Memory B cell (primary cell): ENCODE results near the gene RAB7B.

Source experiments
- ATAC-seq: fragments of 150-1000 bp; cut with Tn5 transposase; 2 replicates; pipeline ENCODE4 v1.10.0; 2021; ENCODE audit warnings: low read depth, mild to moderate bottlenecking, moderate library complexity
- DNase-seq, 2 donors: peaks; one replicate each; pipeline ENCODE4 v3.0.0; 2022; ENCODE audit warnings: low spot score in 2 of 2
- H3K27ac Mint-ChIP-seq: one replicate; pipeline ENCODE4 v1.8.0; 2022; ENCODE audit warnings: mild to moderate bottlenecking, moderate library complexity, mixed read lengths
- H3K27me3 Mint-ChIP-seq: one replicate; pipeline ENCODE4 v1.8.0; 2022; ENCODE audit warnings: mixed read lengths
- H3K36me3 Mint-ChIP-seq: one replicate; pipeline ENCODE4 v1.8.0; 2022; ENCODE audit warnings: mild to moderate bottlenecking, mixed read lengths
- H3K4me1 Mint-ChIP-seq: one replicate; pipeline ENCODE4 v1.8.0; 2022; ENCODE audit warnings: mixed read lengths
- H3K4me3 Mint-ChIP-seq: one replicate; pipeline ENCODE4 v1.8.0; 2022; ENCODE audit warnings: mild to moderate bottlenecking, moderate library complexity, mixed read lengths
- H3K9me3 Mint-ChIP-seq: one replicate; pipeline ENCODE4 v1.8.0; 2022; ENCODE audit warnings: mixed read lengths

Gene RAB7B

DNA sequence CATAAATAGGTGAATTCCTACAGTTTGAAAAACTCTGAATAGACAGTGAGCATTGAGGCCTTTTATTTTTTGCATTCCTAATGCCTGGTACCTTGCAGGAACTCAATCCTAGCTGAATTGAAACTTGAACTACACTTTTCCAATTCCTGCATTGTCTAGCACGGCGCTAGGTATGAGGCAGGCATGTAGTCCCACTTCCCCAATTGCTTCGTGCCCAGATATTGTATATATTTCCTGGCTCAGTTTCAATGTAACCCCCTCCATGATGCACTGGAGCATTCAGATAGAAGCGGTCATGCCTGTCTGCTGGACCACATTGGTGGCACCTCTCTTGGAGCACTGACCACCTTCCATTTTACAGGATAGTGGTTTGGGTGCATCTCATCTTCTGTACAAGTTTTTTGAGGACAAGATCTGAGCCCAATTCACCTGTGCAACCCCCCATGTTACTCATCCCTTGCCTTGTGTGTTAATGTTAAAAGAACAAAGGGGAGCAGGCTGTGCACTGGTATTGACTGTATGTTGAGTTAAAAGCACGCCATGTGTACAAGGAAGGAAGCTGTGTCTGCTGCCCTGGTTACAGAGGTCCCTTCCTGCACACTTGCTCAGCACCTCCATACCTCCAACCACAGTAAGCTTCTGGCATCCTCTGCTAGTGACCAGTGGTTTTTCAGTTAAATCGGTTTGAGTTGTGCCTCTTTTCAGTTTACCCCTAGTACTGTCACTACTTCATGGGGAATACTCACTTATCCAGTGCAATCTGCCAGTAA is 10.0 kb upstream of the RAB7B start:
- H3K27me3 Mint-ChIP-seq: no peaks in the 10 kb centered on the region
- DNase-seq: no peak
- peak overlapping the region; percentile 69 for H3K4me3 Mint-ChIP-seq
- peaks cover 23% of the 10 kb centered on the region for H3K4me1 Mint-ChIP-seq
- ATAC-seq: no peak
- H3K36me3 Mint-ChIP-seq: no peaks in the 10 kb centered on the region
- H3K9me3 Mint-ChIP-seq: no peaks in the 10 kb centered on the region
- peak overlapping the region; percentile 93 for H3K27ac Mint-ChIP-seq

DNA sequence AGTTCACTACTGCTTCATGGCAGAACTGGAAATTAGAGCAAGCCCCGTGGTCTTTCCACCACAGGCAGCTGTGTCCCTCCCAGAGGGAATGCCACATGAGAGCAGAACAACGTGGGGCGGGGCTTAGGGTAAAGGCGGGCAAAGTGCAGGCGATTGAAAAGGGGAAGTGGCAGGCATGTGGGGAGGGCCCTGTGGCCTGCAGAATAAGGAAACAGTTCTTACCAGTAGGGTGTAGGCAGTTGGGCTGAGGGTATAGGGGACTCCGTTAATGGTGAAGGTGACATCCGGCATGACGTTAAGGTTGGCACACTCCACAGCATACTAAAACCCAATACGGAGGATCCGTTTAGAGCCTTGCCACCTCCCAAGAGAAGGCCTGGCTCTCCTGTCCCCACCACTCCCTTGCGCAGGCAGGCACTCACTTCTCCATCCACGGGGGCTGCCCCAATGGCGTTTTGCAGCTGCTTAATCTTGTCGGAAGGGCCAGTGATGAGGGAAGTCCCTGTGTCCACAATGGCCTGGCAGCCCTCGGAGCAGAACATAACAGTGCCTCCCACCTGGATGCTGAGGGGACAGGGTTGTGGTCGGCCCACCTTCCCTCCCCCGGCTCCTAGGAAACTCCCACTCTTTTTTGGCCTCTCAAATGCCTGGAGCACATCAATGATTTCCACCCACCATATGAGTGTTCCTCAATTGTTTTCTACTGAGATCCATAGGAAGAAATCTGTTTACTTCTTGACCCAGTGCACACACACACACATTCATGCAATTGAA is 9.1 kb upstream of the RAB7B start:
- DNase-seq (peak; percentile 71 to 84), ATAC-seq (peak; percentile 99)
- peaks cover 23% of the 10 kb centered on the region for H3K4me1 Mint-ChIP-seq
- H3K27ac Mint-ChIP-seq: peak overlapping the region; percentile 93
- H3K4me3 Mint-ChIP-seq: peak overlapping the region; percentile 69
- H3K9me3 Mint-ChIP-seq: no peaks in the 10 kb centered on the region
- H3K27me3 Mint-ChIP-seq: no peaks in the 10 kb centered on the region
- no peaks in the 10 kb centered on the region for H3K36me3 Mint-ChIP-seq

DNA sequence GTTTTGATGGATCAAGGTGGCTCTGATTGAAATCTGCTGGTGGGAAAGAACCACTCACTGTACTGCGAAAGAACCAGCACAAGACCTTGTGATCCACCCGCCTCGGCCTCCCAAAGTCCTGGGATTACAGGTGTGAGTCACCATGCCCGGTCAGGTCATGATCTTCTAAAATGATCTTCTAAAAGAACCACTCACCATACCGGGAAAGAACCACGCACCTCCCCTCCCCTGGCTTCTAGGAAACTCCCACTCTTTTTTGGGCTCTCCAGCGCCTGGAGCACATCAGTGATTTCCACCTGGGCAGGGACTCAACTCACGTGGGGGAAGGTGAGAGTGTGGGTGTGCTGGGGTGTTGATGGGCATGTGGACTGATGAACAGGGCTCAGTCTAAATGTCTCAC is 7.9 kb upstream of the RAB7B start:
- Mint-ChIP-seq H3K9me3 (no peaks in the 10 kb centered on the region), H3K4me3 (no peak overlapping the region), H3K27me3 (no peaks in the 10 kb centered on the region), H3K4me1 (peaks cover 23% of the 10 kb centered on the region), H3K27ac (no peak overlapping the region), H3K36me3 (no peaks in the 10 kb centered on the region)
- no peak for ATAC-seq
- DNase-seq: no peak

DNA sequence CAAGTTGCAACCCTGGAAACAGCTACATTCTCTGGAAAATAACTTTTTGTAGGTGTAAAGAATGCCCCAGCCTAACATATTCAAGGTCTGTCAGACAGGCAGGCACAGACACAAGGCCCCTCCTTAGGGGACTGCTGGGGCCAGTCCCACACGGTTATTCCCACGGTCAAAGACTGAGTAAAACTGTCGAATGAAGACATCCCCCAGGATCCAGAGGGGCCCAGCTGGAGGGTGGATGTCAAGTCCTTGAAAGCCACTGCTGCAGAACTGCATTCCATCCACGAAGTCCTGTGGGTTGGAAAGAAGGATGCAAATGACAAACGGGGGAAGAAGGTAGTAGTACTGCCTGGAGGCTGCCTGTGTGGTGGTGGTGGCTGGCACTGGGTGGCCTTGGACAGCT is 6.9 kb upstream of the RAB7B start:
- H3K4me3 Mint-ChIP-seq: no peak overlapping the region
- H3K36me3 Mint-ChIP-seq: no peaks in the 10 kb centered on the region
- H3K9me3 Mint-ChIP-seq: no peaks in the 10 kb centered on the region
- no peak for ATAC-seq
- peaks cover 23% of the 10 kb centered on the region for H3K4me1 Mint-ChIP-seq
- H3K27ac Mint-ChIP-seq: no peak overlapping the region
- no peak for DNase-seq
- H3K27me3 Mint-ChIP-seq: no peaks in the 10 kb centered on the region

DNA sequence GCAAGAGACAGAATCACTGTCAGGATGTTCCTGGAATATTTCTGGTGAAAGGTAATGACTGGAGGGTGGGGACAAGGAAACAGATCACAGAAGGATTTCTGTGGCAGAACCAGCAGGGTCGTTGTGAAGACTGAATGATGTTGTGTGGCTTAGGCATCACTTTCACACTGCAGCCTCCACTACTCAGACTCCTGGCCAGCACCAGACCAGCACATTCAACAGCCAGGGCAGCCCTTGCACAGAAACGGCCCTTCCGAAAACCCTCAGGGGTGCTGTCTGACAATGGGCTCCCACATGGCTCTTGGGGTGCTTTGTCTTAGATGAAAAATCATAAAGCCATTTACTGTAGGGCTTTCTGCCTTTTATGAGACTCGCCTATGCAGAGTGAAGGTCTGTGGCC is 3.8 kb upstream of the RAB7B start:
- Mint-ChIP-seq H3K36me3 (no peaks in the 10 kb centered on the region), H3K27ac (no peak overlapping the region), H3K9me3 (no peaks in the 10 kb centered on the region), H3K4me1 (peaks cover 17% of the 10 kb centered on the region), H3K27me3 (peaks cover 10% of the 10 kb centered on the region), H3K4me3 (no peak overlapping the region)
- no peak for ATAC-seq
- DNase-seq: no peak

DNA sequence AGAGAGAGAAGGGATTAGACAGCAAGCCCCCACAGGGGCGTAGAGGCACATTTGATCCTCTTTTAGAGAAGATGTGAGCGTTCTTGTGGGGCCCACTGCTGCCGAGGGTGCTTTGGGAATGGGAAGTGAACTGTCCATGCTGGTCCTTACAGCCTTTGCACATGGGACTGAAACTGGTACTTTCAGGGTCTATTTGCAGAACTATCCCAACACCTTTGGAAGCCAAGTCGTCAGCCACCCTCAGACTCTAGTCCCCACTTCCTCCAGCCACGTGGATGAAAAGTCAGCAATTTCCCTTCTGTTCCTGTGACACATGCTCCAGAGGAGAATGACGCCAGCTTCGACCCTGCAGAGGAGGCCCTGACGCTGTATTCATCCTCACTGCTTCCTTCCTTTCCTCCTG is 2.6 kb upstream of the RAB7B start:
- H3K9me3 Mint-ChIP-seq: no peaks in the 10 kb centered on the region
- no peak for DNase-seq

DNA sequence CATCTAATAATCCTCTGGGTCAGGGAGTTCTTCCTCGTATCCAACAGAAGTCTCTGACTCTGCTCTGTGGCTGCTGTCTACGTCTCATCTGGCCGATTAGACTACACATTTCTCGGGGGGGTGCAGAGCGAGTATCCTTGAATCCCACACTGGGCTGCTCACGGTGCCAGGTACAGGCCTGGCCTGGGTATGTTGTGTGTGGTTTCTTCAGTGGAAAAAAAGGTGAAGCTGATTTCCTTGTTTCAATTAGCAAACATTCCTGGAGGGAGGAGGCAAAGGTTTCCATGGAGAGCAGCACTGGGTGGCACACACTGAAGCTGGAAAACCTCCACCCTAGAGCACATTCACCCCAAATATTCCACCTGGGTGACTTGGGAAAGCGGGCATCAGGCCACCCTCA is 2.0 kb upstream of the RAB7B start:
- Mint-ChIP-seq H3K27ac (no peak overlapping the region), H3K36me3 (no peaks in the 10 kb centered on the region), H3K4me3 (no peak overlapping the region), H3K27me3 (peaks cover 10% of the 10 kb centered on the region), H3K4me1 (peaks cover 10% of the 10 kb centered on the region), H3K9me3 (no peaks in the 10 kb centered on the region)
- DNase-seq (no peak), ATAC-seq (no peak)

More for the DNA sequence above, 2.6 kb upstream of the RAB7B start:
- Mint-ChIP-seq H3K4me1 (peaks cover 10% of the 10 kb centered on the region), H3K36me3 (no peaks in the 10 kb centered on the region), H3K4me3 (no peak overlapping the region), H3K27ac (no peak overlapping the region), H3K27me3 (peaks cover 10% of the 10 kb centered on the region)
- no peak for ATAC-seq

DNA sequence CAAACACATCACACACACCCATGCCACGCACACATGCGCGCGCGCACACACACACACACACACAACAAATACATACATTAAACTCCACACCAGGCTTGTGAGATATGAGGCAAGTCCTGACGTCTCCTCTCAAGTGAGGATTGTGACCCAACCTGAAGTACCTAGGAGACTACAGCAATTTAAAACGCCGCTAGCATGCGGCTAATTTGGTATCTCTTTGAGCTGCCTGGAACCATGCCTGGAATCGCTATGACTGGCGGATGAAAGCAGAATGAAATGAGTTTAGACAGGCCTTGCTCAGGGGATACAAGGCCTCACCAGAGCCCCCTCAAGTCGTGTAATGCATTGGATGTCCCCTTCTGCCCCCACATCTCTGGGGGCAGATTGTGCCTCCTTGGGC is 1.6 kb upstream of the RAB7B start:
- DNase-seq: no peak
- no peaks in the 10 kb centered on the region for H3K9me3 Mint-ChIP-seq
- no peak overlapping the region for H3K27ac Mint-ChIP-seq
- H3K36me3 Mint-ChIP-seq: no peaks in the 10 kb centered on the region
- H3K27me3 Mint-ChIP-seq: peaks cover 10% of the 10 kb centered on the region
- no peak for ATAC-seq
- H3K4me3 Mint-ChIP-seq: no peak overlapping the region
- peaks cover 10% of the 10 kb centered on the region for H3K4me1 Mint-ChIP-seq

DNA sequence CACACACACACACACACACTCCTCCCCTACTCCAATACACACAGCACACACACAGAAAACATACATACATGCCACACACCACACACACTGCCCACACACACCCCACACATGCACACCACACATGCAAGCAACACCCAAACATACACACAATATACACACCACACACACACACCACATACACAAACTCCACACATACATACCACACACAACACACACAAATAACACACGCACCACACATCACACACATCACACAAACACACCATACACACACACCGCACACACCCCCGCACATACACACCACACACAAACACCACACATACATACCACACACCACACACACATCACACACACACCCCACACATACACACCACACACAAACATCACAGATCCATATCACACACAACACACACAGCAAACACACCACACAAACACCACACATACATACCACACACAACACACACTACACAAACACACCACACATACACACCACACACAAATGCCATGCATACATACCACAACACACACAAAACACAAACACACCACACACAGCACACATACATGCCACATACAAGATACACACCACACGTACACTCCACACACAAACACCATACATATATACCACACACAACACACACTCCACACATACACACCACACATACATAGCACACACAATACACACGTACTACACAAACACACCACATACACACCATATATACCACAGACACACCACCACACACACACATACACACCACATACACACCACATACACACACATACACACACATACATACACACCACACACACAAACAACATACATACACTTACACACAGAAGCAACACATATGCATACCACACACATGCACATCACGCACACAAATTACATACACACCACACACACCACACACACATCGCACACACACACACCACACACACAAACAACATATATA is 932 bp upstream of the RAB7B start:
- H3K36me3 Mint-ChIP-seq: no peaks in the 10 kb centered on the region
- peaks cover 10% of the 10 kb centered on the region for H3K27me3 Mint-ChIP-seq
- peaks cover 10% of the 10 kb centered on the region for H3K4me1 Mint-ChIP-seq
- no peak overlapping the region for H3K27ac Mint-ChIP-seq
- DNase-seq: no peak
- H3K4me3 Mint-ChIP-seq: no peak overlapping the region
- no peak for ATAC-seq
- H3K9me3 Mint-ChIP-seq: no peaks in the 10 kb centered on the region

DNA sequence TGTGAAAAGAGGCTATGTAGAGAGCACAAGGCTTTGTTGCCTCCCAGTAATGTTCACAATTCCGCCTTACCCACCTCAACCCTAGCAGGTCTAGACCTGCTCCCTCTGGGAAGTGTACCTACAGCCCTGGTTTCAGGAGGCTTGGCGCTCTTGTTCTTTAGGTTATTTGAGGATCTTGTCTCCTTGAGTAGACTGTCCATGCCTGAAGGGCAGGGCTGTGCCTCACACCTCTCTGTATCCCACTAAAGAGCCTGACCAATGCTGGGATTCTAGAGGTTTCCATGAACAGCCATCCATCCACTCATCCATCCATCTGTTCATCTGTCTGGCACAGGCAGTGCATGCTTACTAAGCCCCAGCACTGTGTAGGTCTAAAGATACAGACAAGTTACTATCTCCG is 1.0 kb downstream of the RAB7B start:
- Mint-ChIP-seq H3K27me3 (peaks cover 10% of the 10 kb centered on the region), H3K9me3 (peaks cover 2% of the 10 kb centered on the region), H3K4me1 (peaks cover 10% of the 10 kb centered on the region), H3K36me3 (no peaks in the 10 kb centered on the region), H3K27ac (no peak overlapping the region), H3K4me3 (no peak overlapping the region)
- DNase-seq (no peak), ATAC-seq (no peak)

DNA sequence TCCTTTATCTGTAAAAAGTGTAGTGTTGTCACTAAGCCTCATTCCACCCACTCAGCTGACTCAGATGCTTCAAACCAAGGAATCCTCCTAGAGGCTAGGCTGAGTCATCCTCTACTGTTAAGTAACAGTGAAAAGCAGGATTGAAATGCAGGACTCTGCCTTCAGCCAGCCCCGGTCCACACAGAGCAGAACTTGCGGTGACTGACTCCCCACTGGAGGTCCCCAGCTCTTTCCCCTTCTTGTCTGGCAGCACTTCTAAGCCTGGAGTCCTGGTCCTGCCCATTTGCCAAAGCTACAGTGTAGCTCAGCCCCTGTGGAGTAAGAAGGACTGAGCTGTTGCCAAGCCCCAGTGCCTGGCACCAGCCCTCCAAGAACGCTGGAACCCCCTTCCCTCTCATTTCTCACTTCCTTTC is 1.7 kb downstream of the RAB7B start:
- no peak for DNase-seq
- H3K4me1 Mint-ChIP-seq: peaks cover 15% of the 10 kb centered on the region
- no peak overlapping the region for H3K27ac Mint-ChIP-seq
- no peak overlapping the region for H3K4me3 Mint-ChIP-seq
- H3K9me3 Mint-ChIP-seq: peaks cover 3% of the 10 kb centered on the region
- no peak for ATAC-seq
- H3K36me3 Mint-ChIP-seq: peaks cover 1% of the 10 kb centered on the region
- H3K27me3 Mint-ChIP-seq: peaks cover 10% of the 10 kb centered on the region

DNA sequence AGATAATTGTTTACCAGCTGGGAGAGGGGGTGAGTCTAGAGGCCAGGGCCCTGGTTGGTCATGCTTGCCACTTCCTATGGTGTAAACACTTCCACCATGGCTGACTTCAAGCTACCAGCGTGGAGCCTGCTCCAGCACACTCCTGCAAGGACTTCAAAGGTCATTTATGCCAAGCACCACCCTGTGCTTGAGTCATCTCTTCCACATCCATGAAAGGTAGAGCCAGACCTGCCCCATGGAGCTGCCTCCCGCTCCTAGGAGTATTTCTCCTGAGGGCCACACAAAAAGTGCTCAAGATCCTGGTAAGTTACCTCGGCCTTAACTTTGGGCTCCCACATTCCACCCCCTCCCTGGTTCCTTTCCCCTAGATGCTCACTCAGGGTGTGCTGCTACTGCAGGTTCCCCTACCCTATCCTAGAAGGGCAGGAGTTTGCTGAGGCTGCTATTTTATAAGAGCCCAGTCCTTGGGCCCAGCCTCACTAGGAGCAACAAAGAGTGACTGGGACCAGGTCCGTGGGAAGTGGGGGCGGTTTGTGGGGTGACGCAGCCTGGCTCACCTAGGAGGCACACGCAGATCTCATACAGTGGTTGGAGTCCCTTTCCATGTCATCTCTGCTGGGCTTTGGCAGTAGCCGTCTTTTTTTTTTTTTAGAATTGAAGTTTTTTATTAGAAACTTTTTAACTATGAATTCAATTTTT is 2.4 kb downstream of the RAB7B start:
- no peak overlapping the region for H3K4me3 Mint-ChIP-seq

DNA sequence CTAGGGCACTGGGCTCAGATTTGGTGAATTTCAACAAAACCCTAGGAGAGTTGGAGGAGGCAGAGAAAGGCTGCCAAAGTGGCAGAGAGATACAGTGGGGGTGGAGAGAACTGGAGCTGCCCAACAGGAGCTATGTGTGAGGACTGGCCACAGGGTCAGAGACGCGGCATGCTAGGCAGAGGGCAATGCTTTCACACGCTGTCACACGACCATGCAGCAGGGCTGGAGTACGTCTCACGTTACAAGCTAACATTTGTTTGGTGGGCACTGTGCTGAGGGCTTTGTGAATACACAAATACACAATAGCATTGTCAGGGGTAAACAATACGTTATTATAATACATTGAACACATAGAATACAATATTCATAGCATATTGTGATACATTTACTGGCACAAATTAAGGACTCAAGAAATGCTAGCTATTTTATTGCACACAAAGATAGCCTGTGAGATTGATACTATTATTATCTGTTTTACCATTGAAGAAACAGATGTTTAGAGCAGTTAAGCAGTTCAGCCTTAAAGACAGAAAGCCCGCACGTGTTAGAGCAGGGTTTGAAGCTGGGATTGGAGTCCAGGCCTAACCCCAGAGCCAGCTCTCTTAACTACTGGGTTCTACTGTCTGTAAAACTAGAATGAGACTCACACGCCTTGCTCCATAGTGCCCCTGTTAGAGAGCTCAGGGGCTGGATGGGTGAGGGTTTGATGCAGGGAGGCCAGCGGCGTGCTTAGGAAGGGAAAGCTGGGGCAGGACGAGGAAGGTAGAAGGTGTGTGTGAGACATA is 4.5 kb downstream of the RAB7B start:
- Mint-ChIP-seq H3K27me3 (no peaks in the 10 kb centered on the region), H3K9me3 (peaks cover 3% of the 10 kb centered on the region), H3K4me3 (no peak overlapping the region), H3K4me1 (peaks cover 5% of the 10 kb centered on the region), H3K36me3 (peaks cover 2% of the 10 kb centered on the region), H3K27ac (no peak overlapping the region)
- DNase-seq: no peak
- ATAC-seq: no peak

More for the DNA sequence above, 2.4 kb downstream of the RAB7B start:
- H3K27ac Mint-ChIP-seq: no peak overlapping the region
- DNase-seq (no peak), ATAC-seq (no peak)
- H3K9me3 Mint-ChIP-seq: peaks cover 3% of the 10 kb centered on the region
- H3K27me3 Mint-ChIP-seq: peaks cover 10% of the 10 kb centered on the region
- peaks cover 15% of the 10 kb centered on the region for H3K4me1 Mint-ChIP-seq
- H3K36me3 Mint-ChIP-seq: peaks cover 2% of the 10 kb centered on the region
